SU-DHL-6 (cell line): ENCODE results near the gene PRR33.

ENCODE experiments used
- H2AFZ ChIP-seq: fragments of 200-600 bp; sonication (generic); 2 replicates; pipeline ENCODE4 v1.6.1; 2014; ENCODE audit warnings: low read depth, mild to moderate bottlenecking, moderate library complexity, mixed read lengths, antibody characterized with exemption, low read length; ENCODE audit not compliant: severe bottlenecking
- H3F3A ChIP-seq: fragments of 200-600 bp; shearing (Covaris generic); 2 replicates; pipeline ENCODE4 v1.6.0; 2016; ENCODE audit warnings: antibody characterized with exemption, mild to moderate bottlenecking; ENCODE audit not compliant: insufficient read depth
- H3K27ac ChIP-seq: fragments of 200-600 bp; sonication (generic); 2 replicates; pipeline ENCODE4 v1.5.1; 2016; ENCODE audit warnings: low read depth, mild to moderate bottlenecking, low read length, moderate library complexity, mixed read lengths
- H3K27me3 ChIP-seq: fragments of 200-600 bp; sonication (generic), shearing (Covaris generic); 2 replicates; pipeline ENCODE4 v1.6.0; 2014; ENCODE audit warnings: mild to moderate bottlenecking, low read length
- H3K36me3 ChIP-seq: fragments of 200-600 bp; sonication (generic); 2 replicates; pipeline ENCODE4 v1.6.1; 2014; ENCODE audit warnings: mild to moderate bottlenecking, low read length, mixed read lengths
- H3K4me2 ChIP-seq: fragments of 300-600, 200-600 bp; shearing (Covaris generic), sonication (generic); 2 replicates; pipeline ENCODE4 v1.6.0; 2014; ENCODE audit warnings: low read length, low read depth, mild to moderate bottlenecking; ENCODE audit not compliant: poor library complexity, severe bottlenecking
- H3K4me3 ChIP-seq: fragments of 200-600 bp; sonication (generic); 2 replicates; pipeline ENCODE4 v1.5.1; 2014; ENCODE audit warnings: antibody characterized with exemption, low read length, mild to moderate bottlenecking, mixed read lengths; ENCODE audit not compliant: insufficient read depth, poor library complexity, severe bottlenecking
- H3K79me2 ChIP-seq: fragments of 200-600 bp; sonication (generic); 2 replicates; pipeline ENCODE4 v1.6.1; 2014; ENCODE audit warnings: mild to moderate bottlenecking, low read length, moderate library complexity; ENCODE audit not compliant: insufficient read depth
- H3K9ac ChIP-seq: fragments of 200-600 bp; sonication (generic); 2 replicates; pipeline ENCODE4 v1.7.0; 2014; ENCODE audit warnings: mild to moderate bottlenecking, low read length
- H3K9me2 ChIP-seq: fragments of 200-600 bp; sonication (generic); replicated peaks from 2 replicates; pipeline ENCODE4 v1.6.1; 2014; ENCODE audit warnings: low read length; ENCODE audit not compliant: insufficient read depth
- H3K9me3 ChIP-seq: fragments of 200-600 bp; sonication (generic); 2 replicates; pipeline ENCODE4 v1.6.1; 2014; ENCODE audit warnings: low read length, mixed read lengths; ENCODE audit not compliant: insufficient read depth
- H4K20me1 ChIP-seq: fragments of 200-600 bp; sonication (generic); 2 replicates; pipeline ENCODE4 v1.6.1; 2014; ENCODE audit warnings: low read depth, mild to moderate bottlenecking, antibody characterized with exemption, low read length, moderate library complexity, mixed read lengths
- EZH2phosphoT487 ChIP-seq: fragments of 200-600 bp; sonication (generic), shearing (Covaris generic); conservative IDR thresholded peaks from 2 replicates; pipeline ENCODE4 v1.6.1; 2018; ENCODE audit warnings: mild to moderate bottlenecking, antibody characterized with exemption, low read length, moderate library complexity, mixed read lengths
- TF ChIP-seq, protein P1 (sequence below): fragments of 200-600 bp; sonication (generic); IDR thresholded peaks from one replicate; pipeline ENCODE4 v1.5.1; 2017; ENCODE audit warnings: antibody characterized with exemption, mild to moderate bottlenecking, low read length, moderate library complexity; ENCODE audit not compliant: insufficient read depth, poor library complexity, severe bottlenecking

The PRR33 gene

DNA sequence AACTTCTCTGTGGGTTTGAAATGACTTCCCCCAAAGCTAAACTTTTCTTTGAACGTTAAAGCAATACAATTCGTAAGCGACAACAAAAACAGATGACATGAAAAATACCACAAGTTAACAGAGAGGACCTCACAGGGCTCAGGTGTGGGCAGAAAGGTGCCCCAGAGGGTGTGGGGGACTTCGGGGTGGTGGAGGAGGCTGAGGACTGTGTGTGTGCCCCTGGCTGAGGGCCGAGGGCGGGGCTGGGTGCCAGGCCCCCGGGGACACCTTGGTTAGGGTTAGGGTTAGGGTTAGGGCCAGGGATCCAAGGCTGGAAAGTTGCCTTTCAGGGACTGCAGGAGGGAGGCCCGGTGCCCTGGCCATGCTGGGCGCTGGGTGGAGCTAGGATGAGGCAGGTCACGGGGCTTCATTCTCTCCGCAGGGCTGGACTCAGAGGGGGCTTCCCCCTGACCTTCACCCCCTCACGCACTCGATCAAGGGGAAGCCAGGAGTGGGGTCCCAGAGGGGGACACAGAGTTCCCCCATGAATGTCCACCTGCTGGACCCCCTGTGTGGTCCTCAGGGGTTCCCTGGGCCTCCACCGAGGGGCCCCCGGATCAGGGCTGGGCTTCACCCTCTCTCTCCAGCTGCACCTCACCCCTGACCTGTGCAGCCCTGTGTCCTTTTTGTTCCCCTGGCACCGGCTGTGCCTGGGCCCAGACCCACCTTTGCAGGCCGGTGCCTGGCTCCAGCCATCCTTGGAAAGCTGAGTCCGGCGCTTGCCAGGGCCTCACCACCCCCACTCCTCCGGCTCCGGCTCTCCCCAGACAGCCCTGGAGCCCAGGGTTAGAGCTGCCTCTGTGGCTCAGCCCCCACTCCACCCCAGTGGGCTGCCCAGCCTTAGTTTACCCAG is 45.9 kb downstream of the PRR33 start:
- no peak overlapping the region for H3K4me3 ChIP-seq
- H3K36me3 ChIP-seq = no peaks in the 10 kb centered on the region
- H3K79me2 ChIP-seq = no peaks in the 10 kb centered on the region
- H3K4me2 ChIP-seq = no peak overlapping the region
- H3K27ac ChIP-seq = no peak overlapping the region
- H3F3A ChIP-seq = peaks cover 8% of the 10 kb centered on the region
- no peaks in the 10 kb centered on the region for H3K9me3 ChIP-seq
- H2AFZ ChIP-seq = no peak overlapping the region
- H4K20me1 ChIP-seq = no peaks in the 10 kb centered on the region
- no peaks in the 10 kb centered on the region for H3K9me2 ChIP-seq
- H3K27me3 ChIP-seq = no peaks in the 10 kb centered on the region
- no peak for TF ChIP-seq EZH2phosphoT487
- TF ChIP-seq, protein P1, sequence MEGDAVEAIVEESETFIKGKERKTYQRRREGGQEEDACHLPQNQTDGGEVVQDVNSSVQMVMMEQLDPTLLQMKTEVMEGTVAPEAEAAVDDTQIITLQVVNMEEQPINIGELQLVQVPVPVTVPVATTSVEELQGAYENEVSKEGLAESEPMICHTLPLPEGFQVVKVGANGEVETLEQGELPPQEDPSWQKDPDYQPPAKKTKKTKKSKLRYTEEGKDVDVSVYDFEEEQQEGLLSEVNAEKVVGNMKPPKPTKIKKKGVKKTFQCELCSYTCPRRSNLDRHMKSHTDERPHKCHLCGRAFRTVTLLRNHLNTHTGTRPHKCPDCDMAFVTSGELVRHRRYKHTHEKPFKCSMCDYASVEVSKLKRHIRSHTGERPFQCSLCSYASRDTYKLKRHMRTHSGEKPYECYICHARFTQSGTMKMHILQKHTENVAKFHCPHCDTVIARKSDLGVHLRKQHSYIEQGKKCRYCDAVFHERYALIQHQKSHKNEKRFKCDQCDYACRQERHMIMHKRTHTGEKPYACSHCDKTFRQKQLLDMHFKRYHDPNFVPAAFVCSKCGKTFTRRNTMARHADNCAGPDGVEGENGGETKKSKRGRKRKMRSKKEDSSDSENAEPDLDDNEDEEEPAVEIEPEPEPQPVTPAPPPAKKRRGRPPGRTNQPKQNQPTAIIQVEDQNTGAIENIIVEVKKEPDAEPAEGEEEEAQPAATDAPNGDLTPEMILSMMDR = no peak
- no peak overlapping the region for H3K9ac ChIP-seq

GRCh38 chr11:1845095-1845429 is 46.6 kb downstream of the PRR33 start:
- no peaks in the 10 kb centered on the region for H3K79me2 ChIP-seq
- H3K36me3 ChIP-seq = no peaks in the 10 kb centered on the region
- TF ChIP-seq EZH2phosphoT487 = no peak
- TF ChIP-seq, protein P1 = no peak
- H2AFZ ChIP-seq = no peak overlapping the region
- H4K20me1 ChIP-seq = no peaks in the 10 kb centered on the region
- H3K9ac ChIP-seq = no peak overlapping the region
- no peak overlapping the region for H3K27ac ChIP-seq
- H3K4me3 ChIP-seq = no peak overlapping the region
- H3K27me3 ChIP-seq = no peaks in the 10 kb centered on the region
- no peaks in the 10 kb centered on the region for H3K9me3 ChIP-seq
- H3K9me2 ChIP-seq = no peaks in the 10 kb centered on the region
- H3F3A ChIP-seq = 0 out of 2 replicates have a peak, but pooled peaks cover 4% of the 10 kb centered on the region
- H3K4me2 ChIP-seq = no peak overlapping the region

GRCh38 chr11:1844221-1845094 is 47.2 kb downstream of the PRR33 start:
- TF ChIP-seq, protein P1 = no peak
- TF ChIP-seq EZH2phosphoT487 = no peak
- Histone ChIP-seq H3K4me3 (no peak overlapping the region), H3F3A (0 out of 2 replicates have a peak, but pooled peaks cover 4% of the 10 kb centered on the region), H3K36me3 (no peaks in the 10 kb centered on the region), H3K79me2 (no peaks in the 10 kb centered on the region), H3K9me2 (no peaks in the 10 kb centered on the region), H4K20me1 (no peaks in the 10 kb centered on the region), H3K9me3 (no peaks in the 10 kb centered on the region), H3K27me3 (no peaks in the 10 kb centered on the region), H3K4me2 (no peak overlapping the region), H3K9ac (no peak overlapping the region), H2AFZ (no peak overlapping the region), H3K27ac (no peak overlapping the region)
